ENCODE results near the gene ALDH8A1. TPM values are rescaled to one million over a fixed set of nuclear protein-coding genes. Genes with fewer than 3 reads are reported as not detected.
A peak's percentile ranks its signal among the peaks of the same experiment; 100 is the strongest.

Gene ALDH8A1, protein sequence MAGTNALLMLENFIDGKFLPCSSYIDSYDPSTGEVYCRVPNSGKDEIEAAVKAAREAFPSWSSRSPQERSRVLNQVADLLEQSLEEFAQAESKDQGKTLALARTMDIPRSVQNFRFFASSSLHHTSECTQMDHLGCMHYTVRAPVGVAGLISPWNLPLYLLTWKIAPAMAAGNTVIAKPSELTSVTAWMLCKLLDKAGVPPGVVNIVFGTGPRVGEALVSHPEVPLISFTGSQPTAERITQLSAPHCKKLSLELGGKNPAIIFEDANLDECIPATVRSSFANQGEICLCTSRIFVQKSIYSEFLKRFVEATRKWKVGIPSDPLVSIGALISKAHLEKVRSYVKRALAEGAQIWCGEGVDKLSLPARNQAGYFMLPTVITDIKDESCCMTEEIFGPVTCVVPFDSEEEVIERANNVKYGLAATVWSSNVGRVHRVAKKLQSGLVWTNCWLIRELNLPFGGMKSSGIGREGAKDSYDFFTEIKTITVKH
- total RNA-seq (1 to 10 TPM; 1.7 to 4.3 (median 2.8) TPM), polyA plus RNA-seq (under 1 TPM in 1 of 2 donors, not detected in 1; 0.20 TPM), total RNA-seq (1.9 reads per million, percentile 8 among the genes with 10 or more reads in this experiment)

DNA sequence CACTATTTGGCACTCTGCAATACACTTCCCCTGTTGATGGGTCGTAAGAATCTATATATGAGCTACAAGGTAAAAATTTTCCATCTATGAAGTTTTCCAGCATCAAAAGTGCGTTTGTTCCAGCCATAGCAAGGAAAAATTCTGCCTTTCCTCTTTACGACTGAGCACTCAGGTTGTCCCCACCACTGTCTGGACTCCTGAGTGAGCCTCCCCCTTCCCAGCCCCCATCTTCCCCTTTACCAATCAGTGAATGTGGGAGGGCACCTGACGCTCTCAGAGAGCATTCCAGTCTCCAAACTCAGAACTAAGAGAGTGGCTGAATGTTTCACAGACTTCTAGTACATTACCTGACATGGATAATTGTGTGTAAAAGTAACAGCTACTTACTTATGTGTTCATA lies at the start of gene ALDH8A1:
TSS of gene ALDH8A1 (minus strand) at position 175 of the 400 bp plus-strand sequence. CDS start at position 127, 48 bp downstream.
- ATAC-seq (no peak), DNase-seq (no peak)
- intact Hi-C loops (cut with micrococcal nuclease) = loop anchor here in 1 of 2 donors (10.0 kb wide), 1 partner anchor 1025 kb away; no protein-coding TSS in a partner anchor
- Histone ChIP-seq H3K36me3 (ENCODE audit: control insufficient read depth in 2 of 3, insufficient read depth in 3 of 3, low read length in 3 of 3) (no peaks in the 10 kb centered on the region), H3K27me3 (ENCODE audit: control insufficient read depth in 2 of 2, insufficient read depth in 2 of 2, low read length in 2 of 2) (no peaks in the 10 kb centered on the region), H3K27ac (ENCODE audit: low read depth, low read length) (no peak within 1 kb of the TSS), H3K9me3 (ENCODE audit: control insufficient read depth in 2 of 3, low read length in 3 of 3) (no peaks in the 10 kb centered on the region), H3K4me1 (ENCODE audit: control insufficient read depth in 2 of 2, insufficient read depth in 2 of 2, low read length in 2 of 2) (no peaks in the 10 kb centered on the region), H3K4me3 (ENCODE audit: low read length) (no peak within 1 kb of the TSS)
- Mint-ChIP-seq H3K27ac (no peak within 1 kb of the TSS), H3K27me3 (no peaks in the 10 kb centered on the region), H3K9me3 (peaks cover 0 to 2% (median 0%) of the 10 kb centered on the region in 11 donors), H3K4me1 (no peaks in the 10 kb centered on the region), H3K4me3 (no peak within 1 kb of the TSS), H3K36me3 (no peaks in the 10 kb centered on the region)
- ChIA-PET CTCF (interaction anchor here (2.2 kb wide), 1 partner anchor 10 kb away, joined by 8 read pairs; no protein-coding TSS in a partner anchor), POLR2A (no interaction called here)

DNA sequence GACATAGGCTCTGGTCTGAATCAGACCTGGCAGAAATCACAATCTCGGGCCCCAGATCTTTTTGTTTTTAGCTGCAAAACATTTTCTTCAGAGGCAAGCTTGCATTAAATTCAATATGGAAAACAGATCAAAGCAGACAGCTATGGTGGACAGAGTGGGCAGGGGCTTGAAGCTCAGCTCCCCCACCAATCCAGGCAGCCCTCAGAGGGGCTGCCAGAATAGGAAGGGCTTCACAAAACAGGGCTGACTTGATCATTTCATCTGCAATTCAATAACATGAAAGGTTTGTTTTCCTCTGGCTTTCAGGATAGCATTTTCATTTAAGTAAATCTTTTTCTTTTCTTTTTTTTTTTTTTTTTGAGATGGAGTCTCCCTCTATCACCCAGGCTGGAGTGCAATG lies 49.2 kb upstream of the ALDH8A1 start:
- ChIA-PET POLR2A (interaction anchor here (0.7 to 1.2 kb wide), 2 partner anchors 42 to 183 kb away, joined by 4 to 6 read pairs; no protein-coding TSS in a partner anchor), CTCF (interaction anchor here (0.6 to 1.0 kb wide), 2 partner anchors 87 to 185 kb away, joined by 3 read pairs; no protein-coding TSS in a partner anchor)
- no peak for ATAC-seq
- Histone ChIP-seq H3K4me1 (ENCODE audit: control insufficient read depth in 2 of 2, insufficient read depth in 2 of 2, low read length in 2 of 2) (peaks cover 0 to 3% of the 10 kb centered on the region in 2 donors), H3K27me3 (ENCODE audit: control insufficient read depth in 2 of 2, insufficient read depth in 2 of 2, low read length in 2 of 2) (no peaks in the 10 kb centered on the region), H3K4me3 (ENCODE audit: low read length) (no peak overlapping the region), H3K27ac (ENCODE audit: low read depth, low read length) (no peak overlapping the region), H3K9me3 (ENCODE audit: control insufficient read depth in 2 of 3, low read length in 3 of 3) (no peaks in the 10 kb centered on the region), H3K36me3 (ENCODE audit: control insufficient read depth in 2 of 3, insufficient read depth in 3 of 3, low read length in 3 of 3) (peaks cover 8 to 28% (median 16%) of the 10 kb centered on the region in 3 experiments)
- H3K27ac Mint-ChIP-seq = peak overlapping the region in 1 of 9 donors; percentile 25
- peaks cover 4 to 30% (median 24%) of the 10 kb centered on the region in 5 donors for H3K36me3 Mint-ChIP-seq
- H3K27me3 Mint-ChIP-seq = no peaks in the 10 kb centered on the region
- H3K4me3 Mint-ChIP-seq = no peak overlapping the region
- intact Hi-C loops (cut with micrococcal nuclease) = no loop called here
- H3K4me1 Mint-ChIP-seq = peaks cover 3 to 25% (median 16%) of the 10 kb centered on the region in 7 donors
- no peaks in the 10 kb centered on the region for H3K9me3 Mint-ChIP-seq
- no peak for DNase-seq

DNA sequence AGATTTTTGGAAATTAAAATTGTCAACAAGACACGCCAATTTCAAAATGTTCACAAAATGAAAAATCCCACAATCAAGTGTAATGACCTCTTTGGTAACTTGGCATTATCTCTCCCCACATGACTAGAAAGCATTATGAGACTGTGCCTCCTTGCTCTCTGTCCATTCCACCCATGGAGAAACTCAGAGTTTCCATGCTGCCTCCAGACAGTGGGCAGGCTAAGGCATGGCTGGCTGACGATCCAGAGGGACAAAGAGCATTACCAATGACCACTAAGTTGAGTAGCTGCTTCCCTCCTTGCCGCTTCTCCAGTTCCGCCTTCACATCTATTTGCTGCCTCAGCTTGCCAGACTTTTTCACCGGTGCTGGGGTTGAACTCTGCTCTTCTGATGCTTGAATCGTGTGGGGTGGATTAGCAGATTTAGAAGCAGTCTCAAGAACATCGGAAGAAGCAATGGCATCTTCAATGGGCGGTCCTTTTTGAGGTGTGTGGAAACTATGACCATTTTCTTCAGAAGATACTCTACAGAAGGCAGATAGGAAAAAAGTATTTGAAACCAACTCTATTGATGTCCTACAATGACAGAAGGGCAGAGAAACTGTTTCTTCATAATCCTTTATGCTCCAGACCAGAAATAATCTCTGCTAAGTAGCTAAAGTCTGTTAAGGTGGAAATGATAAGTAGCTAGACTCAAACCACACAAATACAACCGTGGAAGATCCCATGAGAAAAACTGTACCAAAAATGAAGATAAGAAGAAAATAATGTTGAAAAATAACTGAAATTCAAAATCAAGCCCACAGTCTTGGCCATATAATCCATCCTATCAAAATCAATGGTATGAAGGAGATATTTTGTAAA lies 47.5 kb upstream of the ALDH8A1 start:
- no peaks in the 10 kb centered on the region for H3K9me3 Mint-ChIP-seq
- POLR2A ChIA-PET = no interaction called here
- H3K27me3 Mint-ChIP-seq = no peaks in the 10 kb centered on the region
- peaks cover 0 to 1% of the 10 kb centered on the region in 2 donors for H3K4me1 ChIP-seq (ENCODE audit: control insufficient read depth in 2 of 2, insufficient read depth in 2 of 2, low read length in 2 of 2)
- no peak for DNase-seq
- no peak for ATAC-seq
- no peak overlapping the region for H3K4me3 ChIP-seq (ENCODE audit: low read length)
- no peak overlapping the region for H3K4me3 Mint-ChIP-seq
- peaks cover 15 to 33% (median 16%) of the 10 kb centered on the region in 3 experiments for H3K36me3 ChIP-seq (ENCODE audit: control insufficient read depth in 2 of 3, insufficient read depth in 3 of 3, low read length in 3 of 3)
- H3K4me1 Mint-ChIP-seq = peaks cover 3 to 25% (median 16%) of the 10 kb centered on the region in 7 donors
- CTCF ChIA-PET = interaction anchor here (0.6 kb wide), 2 partner anchors 187 to 617 kb away, joined by 3 to 5 read pairs; no protein-coding TSS in a partner anchor
- peaks cover 4 to 33% (median 28%) of the 10 kb centered on the region in 5 donors for H3K36me3 Mint-ChIP-seq
- no peak overlapping the region for H3K27ac ChIP-seq (ENCODE audit: low read depth, low read length)
- no peaks in the 10 kb centered on the region for H3K9me3 ChIP-seq (ENCODE audit: control insufficient read depth in 2 of 3, low read length in 3 of 3)
- intact Hi-C loops (cut with micrococcal nuclease) = no loop called here
- no peaks in the 10 kb centered on the region for H3K27me3 ChIP-seq (ENCODE audit: control insufficient read depth in 2 of 2, insufficient read depth in 2 of 2, low read length in 2 of 2)
- peak overlapping the region in 4 of 9 donors; percentile 3 to 44 (median 20) for H3K27ac Mint-ChIP-seq

DNA sequence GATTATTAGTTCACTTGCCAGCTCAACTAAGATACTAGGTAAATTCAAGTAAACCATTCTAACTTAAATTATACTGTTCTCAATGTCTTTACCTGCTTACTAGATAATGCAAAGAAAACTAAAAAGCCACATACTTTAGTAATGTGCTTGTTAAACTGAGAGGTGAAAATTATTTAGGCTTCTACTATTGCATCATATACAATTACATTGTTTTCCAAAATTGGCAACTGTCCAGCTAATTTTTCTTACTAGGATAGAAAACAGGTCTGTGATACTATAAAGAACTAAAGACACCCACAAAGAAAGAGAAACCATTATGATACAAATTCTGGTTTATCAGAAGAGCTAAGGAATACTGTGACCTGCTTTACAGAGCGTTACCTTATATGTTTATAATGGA lies 45.6 kb upstream of the ALDH8A1 start:
- H3K4me1 ChIP-seq (ENCODE audit: control insufficient read depth in 2 of 2, insufficient read depth in 2 of 2, low read length in 2 of 2) = no peaks in the 10 kb centered on the region
- DNase-seq (no peak), ATAC-seq (no peak)
- Mint-ChIP-seq H3K27ac (peak overlapping the region in 1 of 9 donors; percentile 34), H3K36me3 (peaks cover 4 to 36% (median 28%) of the 10 kb centered on the region in 5 donors), H3K27me3 (no peaks in the 10 kb centered on the region), H3K4me3 (no peak overlapping the region), H3K9me3 (no peaks in the 10 kb centered on the region), H3K4me1 (peaks cover 3 to 25% (median 16%) of the 10 kb centered on the region in 7 donors)
- H3K4me3 ChIP-seq (ENCODE audit: low read length) = no peak overlapping the region
- no peaks in the 10 kb centered on the region for H3K27me3 ChIP-seq (ENCODE audit: control insufficient read depth in 2 of 2, insufficient read depth in 2 of 2, low read length in 2 of 2)
- intact Hi-C loops (cut with micrococcal nuclease) = no loop called here
- no peaks in the 10 kb centered on the region for H3K9me3 ChIP-seq (ENCODE audit: control insufficient read depth in 2 of 3, low read length in 3 of 3)
- H3K27ac ChIP-seq (ENCODE audit: low read depth, low read length) = no peak overlapping the region
- peaks cover 16 to 40% (median 18%) of the 10 kb centered on the region in 3 experiments for H3K36me3 ChIP-seq (ENCODE audit: control insufficient read depth in 2 of 3, insufficient read depth in 3 of 3, low read length in 3 of 3)
- POLR2A ChIA-PET = no interaction called here
- CTCF ChIA-PET = interaction anchor here (0.6 to 1.5 kb wide), 2 partner anchors 9 to 55 kb away, joined by 3 read pairs; no protein-coding TSS in a partner anchor

DNA sequence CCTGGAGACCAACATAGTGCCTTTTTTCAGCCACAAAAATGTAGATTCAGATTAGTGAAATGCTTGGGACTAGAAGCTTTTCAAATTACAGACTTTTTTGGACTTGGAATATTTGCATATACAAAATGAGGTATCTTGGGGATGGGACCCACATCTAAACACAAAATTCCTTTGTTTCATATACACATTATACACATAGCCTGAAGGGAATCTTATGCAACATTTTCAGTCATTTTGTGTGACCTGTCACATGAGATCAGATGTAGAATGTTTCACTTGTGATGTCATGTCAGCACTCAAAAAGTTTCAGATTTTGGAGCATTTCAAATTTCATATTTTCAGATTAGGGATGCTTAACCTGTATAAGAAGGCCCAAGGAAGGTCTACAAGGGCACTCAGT lies 44.5 kb upstream of the ALDH8A1 start:
- H3K27me3 Mint-ChIP-seq = no peaks in the 10 kb centered on the region
- H3K36me3 Mint-ChIP-seq = peaks cover 4 to 44% (median 31%) of the 10 kb centered on the region in 5 donors
- DNase-seq (no peak), ATAC-seq (no peak)
- Histone ChIP-seq H3K27ac (ENCODE audit: low read depth, low read length) (no peak overlapping the region), H3K9me3 (ENCODE audit: control insufficient read depth in 2 of 3, low read length in 3 of 3) (no peaks in the 10 kb centered on the region), H3K4me1 (ENCODE audit: control insufficient read depth in 2 of 2, insufficient read depth in 2 of 2, low read length in 2 of 2) (no peaks in the 10 kb centered on the region), H3K4me3 (ENCODE audit: low read length) (no peak overlapping the region), H3K36me3 (ENCODE audit: control insufficient read depth in 2 of 3, insufficient read depth in 3 of 3, low read length in 3 of 3) (peaks cover 16 to 47% (median 18%) of the 10 kb centered on the region in 3 experiments), H3K27me3 (ENCODE audit: control insufficient read depth in 2 of 2, insufficient read depth in 2 of 2, low read length in 2 of 2) (no peaks in the 10 kb centered on the region)
- H3K4me3 Mint-ChIP-seq = no peak overlapping the region
- POLR2A ChIA-PET = no interaction called here
- peaks cover 3 to 30% (median 16%) of the 10 kb centered on the region in 7 donors for H3K4me1 Mint-ChIP-seq
- H3K27ac Mint-ChIP-seq = no peak overlapping the region
- CTCF ChIA-PET = interaction anchor here (1.3 to 2.3 kb wide), 2 partner anchors 14 to 150 kb away, joined by 3 to 7 read pairs; no protein-coding TSS in a partner anchor
- intact Hi-C loops (cut with micrococcal nuclease) = loop anchor here in 1 of 2 donors (1.0 kb wide), 1 partner anchor 9 kb away; no protein-coding TSS in a partner anchor
- H3K9me3 Mint-ChIP-seq = no peaks in the 10 kb centered on the region

DNA sequence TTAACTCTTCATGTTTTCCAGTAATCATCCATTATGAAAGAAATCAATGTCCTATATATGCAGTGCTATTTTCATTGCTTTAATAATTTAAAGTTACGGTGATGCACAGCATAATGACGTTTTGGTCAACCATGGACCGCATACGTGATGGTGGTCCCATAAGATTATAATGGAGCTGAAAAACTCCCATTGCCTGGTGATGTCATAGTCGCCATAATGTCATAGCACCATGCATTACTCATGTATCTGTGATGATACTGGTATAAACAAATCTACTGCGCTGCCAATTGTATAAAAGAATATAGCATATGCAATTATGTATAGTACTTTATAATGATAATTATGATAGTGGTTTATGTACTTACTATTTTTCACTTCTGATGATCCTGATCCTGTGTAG lies 42.3 kb upstream of the ALDH8A1 start:
- intact Hi-C loops (cut with micrococcal nuclease) = no loop called here
- Mint-ChIP-seq H3K9me3 (no peaks in the 10 kb centered on the region), H3K27ac (no peak overlapping the region), H3K4me1 (peaks cover 0 to 17% (median 5%) of the 10 kb centered on the region in 7 donors), H3K4me3 (no peak overlapping the region), H3K27me3 (no peaks in the 10 kb centered on the region), H3K36me3 (peaks cover 7 to 50% (median 25%) of the 10 kb centered on the region in 5 donors)
- ChIA-PET CTCF (interaction anchor here (1.0 kb wide), 1 partner anchor 447 kb away, joined by 3 read pairs; no protein-coding TSS in a partner anchor), POLR2A (no interaction called here)
- Histone ChIP-seq H3K27me3 (ENCODE audit: control insufficient read depth in 2 of 2, insufficient read depth in 2 of 2, low read length in 2 of 2) (no peaks in the 10 kb centered on the region), H3K36me3 (ENCODE audit: control insufficient read depth in 2 of 3, insufficient read depth in 3 of 3, low read length in 3 of 3) (peaks cover 14 to 50% (median 17%) of the 10 kb centered on the region in 3 experiments), H3K27ac (ENCODE audit: low read depth, low read length) (no peak overlapping the region), H3K4me1 (ENCODE audit: control insufficient read depth in 2 of 2, insufficient read depth in 2 of 2, low read length in 2 of 2) (no peaks in the 10 kb centered on the region), H3K4me3 (ENCODE audit: low read length) (no peak overlapping the region), H3K9me3 (ENCODE audit: control insufficient read depth in 2 of 3, low read length in 3 of 3) (no peaks in the 10 kb centered on the region)
- DNase-seq (no peak), ATAC-seq (no peak)
